C1 segment of cervical spinal cord (tissue), 14 donors: Measurements from ENCODE around the gene SMAD9.

Experiments
- DNase-seq, 14 donors: peaks; one replicate each; lab custom pipeline; 2025; lab: John Stamatoyannopoulos, UW

SMAD9 gene

DNA sequence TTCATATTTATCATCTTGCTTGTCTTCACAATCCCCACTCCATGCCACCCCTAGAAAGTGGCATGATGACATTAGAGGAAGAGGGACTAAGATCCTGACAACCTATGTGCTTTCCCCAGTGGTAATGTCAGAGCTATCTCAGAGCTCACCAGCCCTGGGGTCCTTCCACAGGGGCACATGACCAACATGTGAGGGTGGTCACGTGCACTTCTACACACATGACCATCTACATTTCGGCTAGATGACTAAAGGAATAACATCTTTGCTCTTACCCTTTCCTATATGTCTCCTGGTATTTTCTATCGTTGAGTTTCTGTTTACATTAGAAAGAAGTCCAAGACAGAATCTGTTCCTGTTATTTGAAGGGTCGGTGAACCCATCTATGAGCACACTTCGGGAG, 54.8 kb downstream of the SMAD9 start:
- no peak for DNase-seq

DNA sequence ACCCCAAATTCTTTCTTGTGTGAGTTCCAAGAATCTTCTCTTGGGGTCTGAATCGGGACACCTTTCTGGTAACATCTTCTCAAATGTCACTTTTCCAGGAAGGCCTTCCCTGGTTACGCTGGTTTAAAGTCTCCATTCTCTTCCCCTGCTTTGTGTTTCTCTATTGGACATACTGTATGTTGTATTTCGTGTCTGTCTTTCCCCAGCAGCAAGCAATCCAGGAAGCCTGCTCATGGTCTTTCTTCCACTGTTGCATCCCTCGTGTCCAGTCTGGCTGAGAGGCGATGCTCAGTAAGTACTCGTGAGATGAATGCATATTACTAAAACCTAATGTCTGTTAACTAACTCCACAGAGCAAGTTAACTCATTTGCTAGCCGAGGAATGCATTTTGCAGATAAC, 57.3 kb downstream of the SMAD9 start:
- no peak for DNase-seq

DNA sequence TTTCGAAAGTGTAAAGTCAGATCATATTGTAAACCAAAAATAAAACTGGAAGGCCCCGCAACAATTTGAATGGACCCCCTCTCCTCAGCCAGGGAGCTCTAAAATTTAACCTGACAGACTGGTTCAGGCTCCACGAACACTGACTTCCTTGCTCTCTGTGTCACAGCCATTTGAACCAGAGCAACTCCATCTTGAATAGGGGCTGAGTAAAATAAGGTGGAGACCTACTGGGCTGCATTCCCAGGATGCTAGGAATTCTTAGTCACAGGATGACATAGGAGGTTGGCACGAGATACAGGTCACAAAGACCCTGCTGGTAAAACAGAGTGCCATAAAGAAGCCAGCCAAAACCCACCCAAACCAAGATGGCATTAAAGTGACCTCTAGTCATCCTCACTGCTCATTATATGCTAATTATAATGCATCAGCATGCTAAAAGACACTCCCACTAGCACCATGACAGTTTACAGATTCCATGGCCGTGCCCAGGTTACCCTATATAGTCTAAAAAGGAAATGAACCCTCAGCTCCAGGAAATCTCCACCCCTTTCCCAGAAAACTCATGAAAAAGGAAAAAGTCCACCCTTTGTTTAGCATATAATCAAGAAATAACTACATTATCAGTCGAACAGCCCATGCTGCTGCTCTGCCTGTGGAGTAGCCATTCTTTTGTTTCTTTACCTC, 57.9 kb downstream of the SMAD9 start:
- no peak for DNase-seq

DNA sequence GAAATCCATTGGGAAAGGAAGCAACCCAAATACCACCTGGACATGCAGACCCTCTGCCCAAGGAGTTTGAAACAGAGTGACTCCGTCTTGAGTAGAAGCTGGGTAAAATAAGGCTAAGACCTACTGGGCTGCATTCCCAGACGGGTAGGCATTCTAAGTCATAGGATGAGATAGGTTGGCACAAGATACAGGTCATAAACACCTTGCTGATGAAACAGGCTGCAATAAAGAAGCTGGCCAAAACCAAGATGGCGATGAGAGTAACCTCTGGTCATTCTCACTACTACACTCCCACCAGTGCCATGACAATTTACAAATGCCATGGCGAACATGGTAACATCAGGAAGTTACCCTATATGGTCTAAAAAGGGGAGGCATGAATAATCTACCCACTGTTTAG, 60.8 kb downstream of the SMAD9 start:
- DNase-seq = no peak

DNA sequence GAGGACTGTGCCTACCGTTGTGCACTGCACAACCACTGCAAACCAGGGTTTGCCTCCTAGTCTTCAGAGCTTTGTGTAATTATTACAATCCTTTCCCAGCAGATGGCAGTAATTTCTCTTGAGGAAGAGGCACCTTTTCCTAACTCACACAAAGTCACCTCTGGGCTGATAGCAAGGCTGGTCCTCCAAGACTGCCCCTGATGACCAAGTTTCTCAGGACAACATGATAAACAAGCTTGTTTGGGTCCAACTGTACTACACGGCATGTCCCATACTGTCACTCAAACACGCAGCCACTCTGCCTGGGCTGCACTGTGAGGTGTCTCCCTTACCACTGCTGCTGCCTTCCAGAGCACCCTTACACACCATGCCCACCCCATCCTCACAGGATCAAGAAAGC, 61.7 kb downstream of the SMAD9 start:
- DNase-seq = no peak

DNA sequence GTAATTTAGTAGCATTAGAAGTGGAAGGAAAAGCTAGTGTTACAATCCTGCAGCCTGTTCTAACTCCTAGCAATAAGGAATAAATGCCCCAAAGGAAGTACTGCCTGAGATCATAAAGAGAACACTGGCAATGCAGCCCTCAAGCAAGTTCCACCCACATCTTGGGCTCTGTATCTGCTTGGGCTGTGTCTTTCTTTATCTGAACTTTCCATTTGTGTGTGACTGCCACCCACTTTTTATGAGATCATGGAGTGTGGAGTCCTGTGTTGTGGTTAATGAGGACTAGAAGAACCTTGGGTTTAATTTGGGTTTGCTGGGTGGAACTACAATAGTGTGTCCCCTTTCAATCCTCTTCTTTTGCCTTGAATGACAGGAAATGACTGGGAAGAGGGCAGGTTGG, 62.8 kb downstream of the SMAD9 start:
- DNase-seq = no peak

DNA sequence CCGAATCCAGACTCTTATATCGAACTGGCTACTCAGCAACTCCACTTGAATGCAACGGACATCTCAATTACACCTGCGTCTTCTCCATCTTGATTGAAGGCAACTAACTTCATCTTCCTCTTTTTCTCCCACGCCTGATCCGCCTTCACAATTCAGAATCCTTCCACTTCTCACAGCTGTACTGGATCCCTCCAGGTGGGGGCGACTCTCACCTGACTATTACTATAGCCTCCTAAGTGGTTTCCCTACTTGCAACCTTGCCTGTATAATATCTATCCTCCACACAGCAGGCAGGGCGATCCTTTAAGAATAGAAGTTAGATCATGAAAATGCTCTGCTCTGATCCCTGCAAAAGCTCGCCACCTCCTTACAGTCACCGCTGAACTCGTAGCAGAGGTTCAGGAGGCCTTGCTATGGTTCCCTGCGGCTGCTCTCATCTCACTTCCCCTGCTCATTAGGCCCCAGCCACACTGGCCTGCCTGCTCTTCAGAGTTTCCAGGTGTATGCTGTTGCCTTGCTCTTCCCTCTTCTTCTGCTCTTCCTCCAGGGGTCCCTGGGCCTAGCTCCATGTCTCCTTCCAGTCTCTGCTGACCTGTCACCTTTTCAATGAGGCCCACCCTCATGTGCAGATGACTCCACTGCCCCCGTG, 69.1 kb downstream of the SMAD9 start:
- no peak for DNase-seq

DNA sequence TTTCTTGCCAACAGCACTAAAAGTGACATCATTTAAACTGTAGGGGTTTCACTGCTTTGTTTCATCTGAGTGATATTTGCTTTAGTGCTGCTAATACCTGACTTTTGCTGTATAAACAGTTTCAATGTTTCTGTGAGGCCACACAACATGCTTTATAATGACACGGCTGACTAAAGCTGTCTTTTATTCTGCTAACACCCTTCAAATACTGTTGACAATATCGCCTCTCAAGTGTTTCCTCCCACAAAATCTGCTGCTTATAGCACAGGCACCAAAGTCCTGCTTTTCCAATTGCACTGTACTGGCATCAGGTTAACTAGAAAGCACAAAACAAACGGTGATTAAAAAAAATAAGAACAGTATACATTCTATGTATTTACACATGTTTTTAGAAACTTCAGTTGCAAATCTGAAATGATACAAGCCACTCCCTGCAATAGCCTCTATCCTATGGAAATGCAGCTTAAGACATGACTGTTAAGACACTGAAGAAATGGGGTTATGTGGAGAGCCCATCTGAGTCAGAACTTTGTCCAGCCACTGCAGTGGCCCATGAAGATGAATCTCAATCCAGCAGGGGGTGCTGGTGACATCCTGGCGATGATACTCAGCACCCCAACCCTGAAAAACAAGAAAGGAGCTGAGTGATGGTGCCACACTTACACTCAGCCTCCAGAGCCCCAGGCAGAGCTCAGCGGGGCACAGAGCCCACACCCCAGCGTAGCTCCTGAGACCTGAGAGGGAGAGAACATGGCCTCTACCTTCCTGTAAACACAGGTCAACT, 71.6 kb downstream of the SMAD9 start:
- no peak for DNase-seq

DNA sequence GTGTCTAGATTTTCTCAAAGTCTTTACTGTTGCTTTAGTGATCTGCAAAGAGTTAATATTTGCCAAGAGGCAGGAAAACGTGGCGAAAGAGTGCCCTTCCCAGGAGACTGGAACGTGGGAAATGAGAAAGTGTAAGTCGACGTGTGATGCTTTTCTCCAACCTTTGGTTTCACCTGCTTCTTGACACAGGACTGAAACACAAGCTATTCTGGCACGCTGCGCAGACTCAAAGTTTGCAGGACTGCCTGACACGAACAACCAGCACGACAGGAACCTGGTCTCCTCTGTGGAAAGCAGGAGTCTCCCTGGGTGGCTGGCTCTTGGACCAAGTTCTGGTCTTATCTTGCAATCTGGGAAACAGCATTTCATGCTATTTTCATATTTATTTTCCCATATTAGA, 72.4 kb downstream of the SMAD9 start:
- DNase-seq = no peak

DNA sequence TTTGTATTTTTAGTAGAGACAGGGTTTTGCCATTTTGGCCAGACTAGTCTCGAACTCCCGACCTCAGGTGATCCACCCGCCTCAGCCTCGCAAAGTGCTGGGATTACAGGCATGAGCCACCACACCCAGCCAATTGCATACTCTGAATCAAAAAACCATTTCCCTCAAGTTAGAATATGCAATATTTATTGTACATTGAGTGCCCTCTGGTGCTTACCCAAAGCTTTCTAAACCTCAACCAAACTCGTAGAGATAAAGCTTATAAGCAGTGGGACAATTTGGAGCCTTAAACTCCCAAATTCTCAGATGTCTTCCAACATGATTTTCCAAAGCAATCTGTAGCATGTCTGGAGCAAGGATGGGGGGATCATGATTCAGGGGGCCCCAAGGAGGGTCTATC, 78.6 kb downstream of the SMAD9 start:
- DNase-seq = no peak

DNA sequence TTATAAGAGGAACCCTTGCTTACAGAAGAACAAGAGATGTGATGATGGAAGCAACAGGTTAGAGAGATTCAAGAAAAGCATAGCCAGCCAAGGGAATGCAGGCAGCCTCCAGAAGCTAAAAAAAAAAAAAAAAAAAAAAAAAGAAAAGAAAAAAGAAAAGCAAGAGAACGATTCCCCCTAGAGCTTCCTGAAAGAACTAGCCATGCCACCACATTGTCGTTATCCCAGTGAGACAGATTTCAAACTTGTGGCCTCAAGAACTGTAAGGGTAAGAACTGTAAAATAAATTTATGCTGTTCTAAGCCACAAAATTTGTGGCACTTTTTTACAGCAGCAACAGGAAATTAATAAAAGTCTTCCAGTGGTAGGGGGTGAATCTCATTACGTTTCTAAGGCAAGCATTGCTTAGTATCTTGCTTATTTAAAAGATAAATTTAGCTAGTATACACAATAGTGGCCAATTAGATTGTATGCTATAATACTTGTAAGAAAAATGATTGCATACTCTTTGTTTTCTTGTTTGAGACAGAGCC, 79.3 kb downstream of the SMAD9 start:
- no peak for DNase-seq

DNA sequence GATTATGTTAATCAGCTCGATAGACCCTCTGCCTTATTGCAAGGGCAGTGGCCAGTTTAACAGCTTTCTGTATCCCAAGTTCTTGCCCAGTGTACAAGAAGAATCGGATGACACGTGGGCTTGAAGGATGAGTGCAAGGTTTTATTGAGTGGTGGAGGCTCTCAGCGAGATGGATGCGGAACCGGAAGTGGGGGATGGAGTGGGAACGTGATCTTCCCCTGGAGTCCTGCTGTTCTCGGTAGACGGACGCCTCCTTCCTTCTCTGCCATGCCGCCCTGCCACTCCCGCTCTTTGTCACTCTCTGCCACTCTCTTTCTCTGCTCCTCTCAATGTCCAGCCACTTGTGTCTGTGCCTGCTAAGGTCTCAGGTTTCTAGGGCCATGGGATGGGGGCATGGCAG, 80.1 kb downstream of the SMAD9 start:
- no peak for DNase-seq

DNA sequence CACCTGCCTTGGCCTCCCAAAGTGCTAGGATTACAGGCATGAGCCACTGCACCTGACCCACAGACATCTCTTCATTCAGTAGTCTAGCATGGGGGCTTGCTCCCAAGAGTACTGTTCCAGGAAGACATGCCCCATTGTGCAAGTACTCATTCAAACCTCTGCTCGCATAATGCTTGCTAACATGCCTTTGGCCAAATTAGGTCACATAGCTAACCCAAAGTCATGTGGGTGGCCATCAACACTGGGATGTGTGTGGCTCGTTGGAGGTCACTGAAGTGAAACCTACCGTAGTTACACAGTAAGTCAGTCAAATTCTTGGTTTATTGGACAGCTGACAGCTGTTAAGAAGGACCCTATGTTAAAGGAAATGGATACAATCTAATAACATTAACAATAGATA, 80.8 kb downstream of the SMAD9 start:
- DNase-seq = no peak

DNA sequence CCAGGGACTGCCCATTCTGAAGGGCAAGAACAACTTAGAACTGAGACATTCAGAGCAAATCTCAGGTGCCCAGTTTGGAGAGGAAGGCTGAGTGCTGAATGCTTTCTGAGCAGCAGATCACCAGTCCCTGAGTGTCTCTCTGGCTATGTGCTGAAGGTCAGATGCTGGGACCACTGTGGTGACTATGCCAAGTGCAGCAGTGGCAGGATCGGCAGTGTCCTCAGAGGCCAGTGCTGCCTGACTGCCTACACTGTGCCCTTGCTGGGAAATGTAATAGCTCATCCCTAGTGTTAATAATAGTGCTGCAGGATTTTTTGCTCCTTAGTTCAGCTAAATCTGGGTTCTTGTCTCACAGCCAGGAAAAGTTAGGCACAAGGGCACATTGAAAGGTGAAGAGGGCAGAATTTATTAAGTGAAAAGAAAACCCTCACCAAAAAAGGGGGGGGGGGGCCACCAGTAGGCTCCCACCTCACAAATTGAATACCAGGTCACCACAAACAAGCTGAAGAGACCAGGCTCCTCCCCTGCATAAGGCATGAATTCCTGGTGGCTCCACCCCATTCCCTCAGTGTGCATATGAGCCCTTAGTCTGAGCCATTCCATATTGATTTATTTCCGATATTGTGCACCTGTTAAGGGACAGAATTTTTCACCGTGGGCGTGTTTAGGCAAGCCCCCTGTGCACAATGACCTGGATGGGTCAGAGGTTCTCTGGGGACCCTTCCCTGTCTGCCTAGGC, 82.5 kb downstream of the SMAD9 start:
- DNase-seq = no peak

DNA sequence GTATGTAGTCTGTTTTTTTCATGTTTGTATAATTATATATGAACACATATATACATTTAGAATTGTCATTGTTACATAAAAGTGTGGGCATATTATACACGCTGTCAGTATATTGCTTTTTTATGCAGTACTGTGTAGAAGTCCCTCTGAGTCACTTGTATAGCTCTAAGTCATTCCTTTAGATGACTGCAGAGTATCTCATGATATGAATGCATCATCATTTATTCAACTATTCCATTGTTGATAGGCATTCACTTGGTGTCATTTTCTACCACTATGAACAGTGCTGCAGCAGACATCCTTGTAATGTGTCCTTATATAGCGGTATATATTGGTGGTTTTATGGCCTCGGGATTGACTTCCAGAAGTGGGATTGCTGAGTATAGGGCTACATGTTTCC, 85.7 kb downstream of the SMAD9 start:
- DNase-seq = no peak

DNA sequence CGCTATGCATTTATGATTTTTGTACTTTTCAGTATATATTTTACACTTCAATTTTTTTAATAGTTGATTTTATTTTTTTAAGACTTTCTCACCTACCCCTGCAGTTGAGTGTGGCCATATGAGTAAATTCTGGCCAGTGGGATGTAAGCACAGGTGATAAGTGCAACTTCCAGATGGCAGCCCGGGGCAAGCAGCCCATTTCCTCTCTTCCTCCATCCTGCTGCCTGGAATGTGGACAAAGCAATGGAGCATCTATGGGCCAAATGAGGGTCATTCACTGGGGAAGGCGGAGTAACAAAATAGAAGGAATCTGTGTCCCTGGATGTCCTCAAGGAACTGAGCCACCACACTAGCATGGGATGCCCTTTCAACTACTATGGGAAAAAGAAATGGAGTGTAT, 88.7 kb downstream of the SMAD9 start:
- DNase-seq = peak in 1 of 14 donors; percentile 10

DNA sequence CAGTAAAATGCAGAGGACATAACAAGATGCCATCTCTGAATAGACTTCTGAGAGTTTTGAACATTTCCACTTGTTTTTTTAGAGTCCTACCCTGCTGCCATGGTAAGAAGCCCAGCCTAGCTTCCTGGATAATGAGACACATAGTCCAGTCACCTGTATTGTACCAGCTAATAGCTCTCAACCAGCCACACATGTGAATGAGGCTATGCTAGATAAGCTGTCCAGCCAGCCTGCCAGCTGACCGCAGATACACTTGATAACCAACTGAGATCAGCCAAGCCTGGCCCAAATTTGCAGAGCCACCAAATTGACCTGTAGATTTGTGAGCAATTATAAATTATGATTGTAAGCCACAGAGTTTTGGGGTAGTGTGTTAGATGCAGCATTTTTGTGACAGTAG, 90.3 kb downstream of the SMAD9 start:
- DNase-seq = no peak

DNA sequence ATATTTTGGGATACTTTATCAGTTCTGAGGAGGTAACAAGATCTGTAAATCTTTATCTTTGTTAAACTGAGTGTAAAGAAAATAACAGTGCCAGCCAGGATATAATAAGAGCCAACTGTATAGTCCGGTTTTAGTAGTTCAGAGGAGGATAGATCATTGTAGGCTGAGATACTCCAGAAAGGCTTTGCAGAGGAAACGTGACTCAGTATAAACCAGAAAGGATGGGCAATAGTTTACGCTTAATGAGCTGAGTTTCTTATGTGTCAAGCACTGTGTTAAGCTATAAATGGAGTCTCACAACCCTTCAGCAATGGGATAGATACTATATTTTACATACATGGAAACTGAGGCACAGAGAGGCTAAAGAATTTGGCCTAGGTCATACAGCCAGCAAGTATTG, 97.3 kb downstream of the SMAD9 start:
- DNase-seq = no peak

DNA sequence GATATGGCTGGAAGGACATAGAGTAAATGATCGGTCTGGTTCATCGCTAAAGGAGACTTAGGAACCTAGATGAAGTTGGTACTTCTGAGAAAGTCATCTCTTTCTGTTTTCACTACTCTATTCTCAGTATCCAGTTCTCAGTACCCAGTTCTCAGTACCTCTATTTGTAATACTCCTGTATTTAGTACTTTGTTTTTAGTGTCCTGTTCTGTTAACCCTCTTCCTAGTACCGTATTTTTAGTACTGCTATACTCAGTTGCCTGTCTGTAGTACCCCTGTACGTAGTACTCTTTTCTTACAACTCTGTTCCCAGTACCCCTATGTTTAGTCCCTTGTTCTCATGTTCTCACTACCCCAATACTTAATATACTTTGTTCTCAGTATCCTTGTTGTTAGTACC, 99.8 kb downstream of the SMAD9 start:
- DNase-seq = no peak

DNA sequence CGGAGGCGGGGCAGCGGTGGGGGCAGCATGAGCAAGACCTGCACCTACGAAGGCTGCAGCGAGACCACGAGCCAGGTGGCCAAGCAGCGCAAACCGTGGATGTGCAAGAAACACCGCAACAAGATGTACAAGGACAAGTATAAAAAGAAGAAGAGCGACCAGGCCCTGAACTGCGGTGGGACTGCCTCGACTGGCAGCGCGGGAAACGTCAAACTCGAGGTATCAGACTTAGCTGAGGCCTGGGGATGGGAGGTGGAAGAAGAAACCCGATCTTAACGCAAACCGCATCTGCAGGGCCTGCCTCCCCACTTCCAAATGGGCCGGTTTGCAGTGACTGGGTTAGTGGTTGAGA, 100.3 kb downstream of the SMAD9 start:
- peak in 1 of 14 donors; percentile 33 for DNase-seq

DNA sequence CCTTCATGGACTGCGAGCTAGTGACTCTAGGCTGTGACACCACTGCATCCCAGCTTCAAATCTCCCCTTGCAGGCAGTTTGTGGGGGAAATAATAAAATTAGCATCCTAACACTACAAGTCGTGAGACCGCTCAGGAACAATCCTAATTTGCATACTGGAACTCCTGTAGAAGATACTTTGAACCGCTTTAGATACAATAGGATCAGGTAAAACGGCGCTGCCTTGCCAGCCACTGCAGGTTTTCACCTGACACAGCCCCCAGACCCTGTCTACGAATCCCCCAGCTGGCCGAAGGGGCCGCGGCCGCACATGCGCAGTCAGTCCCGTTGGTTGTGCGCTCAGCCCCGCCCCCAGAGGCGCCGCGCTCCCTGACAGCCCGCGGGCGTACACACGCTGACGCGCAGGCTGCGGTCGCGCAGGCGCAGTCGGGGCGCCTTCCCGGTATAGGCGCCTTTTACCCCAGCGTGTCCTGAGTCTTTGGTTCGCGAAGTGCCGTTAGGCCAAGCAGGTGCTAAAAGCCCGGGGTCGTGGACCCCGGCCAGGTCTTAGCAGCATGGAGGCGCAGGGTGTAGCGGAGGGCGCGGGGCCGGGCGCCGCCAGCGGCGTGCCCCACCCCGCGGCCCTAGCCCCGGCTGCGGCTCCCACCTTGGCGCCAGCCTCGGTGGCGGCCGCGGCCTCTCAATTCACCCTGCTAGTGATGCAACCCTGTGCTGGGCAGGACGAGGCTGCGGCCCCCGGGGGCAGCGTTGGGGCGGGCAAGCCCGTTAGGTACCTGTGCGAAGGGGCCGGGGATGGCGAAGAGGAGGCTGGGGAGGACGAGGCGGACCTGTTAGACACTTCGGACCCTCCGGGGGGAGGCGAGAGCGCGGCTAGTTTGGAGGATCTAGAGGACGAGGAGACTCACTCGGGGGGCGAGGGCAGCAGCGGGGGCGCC, 101.0 kb downstream of the SMAD9 start, which contains the start of gene RFXAP:
Gene RFXAP (plus strand): TSS at position 419 of the 935 bp plus-strand sequence. CDS start 136 bp downstream, at position 555.
- DNase-seq = peak; percentile 20 to 93 (median 82)
